ENCODE results near the gene LRP11.
"Not testable (repeated sequence)": the region's sequence is repeated elsewhere in the genome, so short reads cannot be mapped to it uniquely, and the experiment has no call there.

LRP11 gene

DNA sequence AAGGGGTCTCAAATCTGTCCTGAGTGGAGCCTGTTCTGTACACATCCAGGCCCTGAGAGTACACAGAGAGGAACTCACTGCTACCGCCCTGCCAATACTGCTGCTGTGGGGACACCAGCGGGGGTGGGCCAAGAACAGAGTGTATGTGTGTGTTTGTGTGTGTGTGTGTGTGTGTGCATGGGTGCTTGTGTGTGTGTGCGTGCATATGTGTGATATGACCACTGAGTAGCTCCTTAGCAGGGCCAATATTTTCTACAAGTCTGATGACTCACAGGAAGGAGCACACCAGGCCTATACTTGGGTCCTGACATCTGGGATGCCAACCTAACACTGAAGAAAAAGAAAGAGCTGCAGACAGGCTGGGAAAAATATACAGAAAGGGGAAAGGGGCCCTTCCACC lies 32.3 kb upstream of the LRP11 start:
- H3K79me2 ChIP-seq (ENCODE audit: insufficient read depth, low read length): no peaks in the 10 kb centered on the region
- H2AFZ ChIP-seq (ENCODE audit: low read length): no peak overlapping the region
- H3K4me3 ChIP-seq (ENCODE audit: low read depth, low read length, poor library complexity, severe bottlenecking): no peak overlapping the region
- no peak overlapping the region for H3K27ac ChIP-seq (ENCODE audit: low read depth, low read length, poor library complexity, severe bottlenecking)
- H3K27me3 ChIP-seq (ENCODE audit: insufficient read depth, low read length): no peaks in the 10 kb centered on the region; the same call in 1 of the 2 replicates
- no peaks in the 10 kb centered on the region for H3K9me2 ChIP-seq (ENCODE audit: low read depth, low read length)
- H3K9me3 ChIP-seq (ENCODE audit: low read length): no peaks in the 10 kb centered on the region
- no peaks in the 10 kb centered on the region for H3F3A ChIP-seq (ENCODE audit: insufficient read depth, low read length)
- no peak overlapping the region for H3K9ac ChIP-seq (ENCODE audit: low read length)
- H3K36me3 ChIP-seq (ENCODE audit: insufficient read depth, low read length): no peaks in the 10 kb centered on the region
- H3K4me1 ChIP-seq (ENCODE audit: insufficient read depth, low read length, severe bottlenecking): no peaks in the 10 kb centered on the region
- H4K20me1 ChIP-seq (ENCODE audit: insufficient read depth, low read length): no peaks in the 10 kb centered on the region
- TF ChIP-seq, protein P1, sequence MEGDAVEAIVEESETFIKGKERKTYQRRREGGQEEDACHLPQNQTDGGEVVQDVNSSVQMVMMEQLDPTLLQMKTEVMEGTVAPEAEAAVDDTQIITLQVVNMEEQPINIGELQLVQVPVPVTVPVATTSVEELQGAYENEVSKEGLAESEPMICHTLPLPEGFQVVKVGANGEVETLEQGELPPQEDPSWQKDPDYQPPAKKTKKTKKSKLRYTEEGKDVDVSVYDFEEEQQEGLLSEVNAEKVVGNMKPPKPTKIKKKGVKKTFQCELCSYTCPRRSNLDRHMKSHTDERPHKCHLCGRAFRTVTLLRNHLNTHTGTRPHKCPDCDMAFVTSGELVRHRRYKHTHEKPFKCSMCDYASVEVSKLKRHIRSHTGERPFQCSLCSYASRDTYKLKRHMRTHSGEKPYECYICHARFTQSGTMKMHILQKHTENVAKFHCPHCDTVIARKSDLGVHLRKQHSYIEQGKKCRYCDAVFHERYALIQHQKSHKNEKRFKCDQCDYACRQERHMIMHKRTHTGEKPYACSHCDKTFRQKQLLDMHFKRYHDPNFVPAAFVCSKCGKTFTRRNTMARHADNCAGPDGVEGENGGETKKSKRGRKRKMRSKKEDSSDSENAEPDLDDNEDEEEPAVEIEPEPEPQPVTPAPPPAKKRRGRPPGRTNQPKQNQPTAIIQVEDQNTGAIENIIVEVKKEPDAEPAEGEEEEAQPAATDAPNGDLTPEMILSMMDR (IDR thresholded peaks at IDR 0.05; ENCODE audit: low read length): no peak
- TF ChIP-seq EZH2 (IDR thresholded peaks at IDR 0.05; ENCODE audit: borderline replicate concordance, low read length): no peak
- no peak overlapping the region for H3K4me2 ChIP-seq (ENCODE audit: low read length)

DNA sequence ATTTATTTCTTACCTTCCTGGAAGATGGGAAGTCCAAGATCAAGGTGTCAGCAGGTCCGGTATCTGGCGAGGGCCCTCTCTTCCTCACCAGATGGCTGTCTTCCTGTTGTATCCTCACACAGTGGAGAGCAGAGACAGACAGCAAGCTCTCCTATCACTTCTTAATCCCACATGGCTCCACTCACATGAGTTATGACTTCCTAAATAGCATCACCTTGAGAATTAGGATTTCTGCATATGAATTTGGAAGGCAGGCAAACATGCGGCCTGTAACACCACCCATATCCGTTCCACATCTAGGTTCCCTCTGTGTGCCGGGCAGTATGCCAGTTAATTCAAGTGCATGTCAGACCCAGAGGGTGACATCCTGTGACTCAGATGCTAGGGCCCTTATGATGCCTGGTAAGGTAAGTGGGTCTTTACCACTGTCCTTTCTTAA lies 31.7 kb upstream of the LRP11 start:
- Histone ChIP-seq H3K9me3 (ENCODE audit: low read length) (no peaks in the 10 kb centered on the region), H3K4me1 (ENCODE audit: insufficient read depth, low read length, severe bottlenecking) (no peaks in the 10 kb centered on the region), H2AFZ (ENCODE audit: low read length) (no peak overlapping the region), H3K27ac (ENCODE audit: low read depth, low read length, poor library complexity, severe bottlenecking) (no peak overlapping the region), H3K4me2 (ENCODE audit: low read length) (no peak overlapping the region), H3F3A (ENCODE audit: insufficient read depth, low read length) (no peaks in the 10 kb centered on the region), H3K79me2 (ENCODE audit: insufficient read depth, low read length) (no peaks in the 10 kb centered on the region), H4K20me1 (ENCODE audit: insufficient read depth, low read length) (no peaks in the 10 kb centered on the region), H3K9ac (ENCODE audit: low read length) (no peak overlapping the region), H3K4me3 (ENCODE audit: low read depth, low read length, poor library complexity, severe bottlenecking) (no peak overlapping the region), H3K9me2 (ENCODE audit: low read depth, low read length) (no peaks in the 10 kb centered on the region), H3K36me3 (ENCODE audit: insufficient read depth, low read length) (no peaks in the 10 kb centered on the region), H3K27me3 (ENCODE audit: insufficient read depth, low read length) (no peaks in the 10 kb centered on the region; the same call in 1 of the 2 replicates)
- TF ChIP-seq, protein P1 (IDR thresholded peaks at IDR 0.05; ENCODE audit: low read length): no peak
- TF ChIP-seq EZH2 (IDR thresholded peaks at IDR 0.05; ENCODE audit: borderline replicate concordance, low read length): no peak

DNA sequence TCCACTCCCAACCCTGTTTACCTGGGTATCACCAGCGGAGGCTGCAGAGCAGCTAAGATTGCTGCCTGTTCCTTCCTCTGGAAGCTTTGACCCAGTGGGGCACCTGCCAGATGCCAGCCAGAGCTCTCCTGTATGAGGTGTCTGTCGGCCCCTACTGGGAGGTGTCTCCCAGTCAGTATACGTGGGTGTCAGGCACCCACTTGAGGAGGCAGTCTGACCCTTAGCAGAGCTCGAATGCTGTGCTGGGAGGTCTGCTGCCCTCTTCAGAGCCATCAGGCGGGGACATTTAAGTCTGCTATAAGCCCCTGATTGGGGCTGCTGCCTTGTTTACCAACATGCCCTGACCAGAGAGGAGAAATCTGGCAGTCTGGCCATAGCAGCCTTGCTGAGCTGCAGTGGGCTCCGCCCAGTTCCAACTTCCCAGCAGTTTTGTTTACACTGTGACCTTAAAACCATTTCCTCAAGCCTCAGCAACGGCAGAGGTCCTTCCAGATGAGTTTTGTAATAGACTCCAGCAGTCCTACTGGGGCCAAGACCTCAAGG lies 31.0 kb upstream of the LRP11 start:
- no peaks in the 10 kb centered on the region for H3K36me3 ChIP-seq (ENCODE audit: insufficient read depth, low read length)
- no peak overlapping the region for H3K9ac ChIP-seq (ENCODE audit: low read length)
- H3F3A ChIP-seq (ENCODE audit: insufficient read depth, low read length): no peaks in the 10 kb centered on the region
- no peaks in the 10 kb centered on the region for H3K4me1 ChIP-seq (ENCODE audit: insufficient read depth, low read length, severe bottlenecking)
- H3K27me3 ChIP-seq (ENCODE audit: insufficient read depth, low read length): no peaks in the 10 kb centered on the region
- H2AFZ ChIP-seq (ENCODE audit: low read length): no peak overlapping the region
- TF ChIP-seq, protein P1 (IDR thresholded peaks at IDR 0.05; ENCODE audit: low read length): no peak
- no peak for TF ChIP-seq EZH2 (IDR thresholded peaks at IDR 0.05; ENCODE audit: borderline replicate concordance, low read length)
- no peaks in the 10 kb centered on the region for H4K20me1 ChIP-seq (ENCODE audit: insufficient read depth, low read length)
- H3K4me3 ChIP-seq (ENCODE audit: low read depth, low read length, poor library complexity, severe bottlenecking): no peak overlapping the region
- H3K9me3 ChIP-seq (ENCODE audit: low read length): no peaks in the 10 kb centered on the region
- no peaks in the 10 kb centered on the region for H3K79me2 ChIP-seq (ENCODE audit: insufficient read depth, low read length)
- H3K27ac ChIP-seq (ENCODE audit: low read depth, low read length, poor library complexity, severe bottlenecking): no peak overlapping the region
- H3K9me2 ChIP-seq (ENCODE audit: low read depth, low read length): no peaks in the 10 kb centered on the region
- H3K4me2 ChIP-seq (ENCODE audit: low read length): no peak overlapping the region

DNA sequence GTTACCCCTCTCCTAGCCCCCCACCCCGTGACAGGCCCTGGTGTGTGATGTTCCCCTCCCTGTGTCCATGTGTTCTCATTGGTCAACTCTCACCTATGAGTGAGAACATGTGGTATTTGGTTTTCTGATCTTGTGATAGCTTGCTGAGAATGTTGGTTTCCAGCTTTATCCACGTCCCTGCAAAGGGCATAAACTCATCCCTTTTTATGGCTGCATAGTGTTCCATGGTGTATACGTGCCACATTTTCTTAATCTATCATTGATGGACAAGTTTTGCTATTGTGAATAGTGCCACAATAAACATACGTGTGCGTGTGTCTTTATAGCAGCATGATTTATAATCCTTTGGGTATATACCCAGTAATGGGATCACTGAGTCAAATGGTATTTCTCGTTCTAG lies 27.7 kb upstream of the LRP11 start:
- not testable (repeated sequence) for H3K27ac ChIP-seq (ENCODE audit: low read depth, low read length, poor library complexity, severe bottlenecking); H3K27me3 ChIP-seq (ENCODE audit: insufficient read depth, low read length)

More for the DNA sequence above, 27.7 kb upstream of the LRP11 start:
- H3K4me2 ChIP-seq (ENCODE audit: low read length); H4K20me1 ChIP-seq (ENCODE audit: insufficient read depth, low read length); H3K4me1 ChIP-seq (ENCODE audit: insufficient read depth, low read length, severe bottlenecking); H3K9me3 ChIP-seq (ENCODE audit: low read length); H3F3A ChIP-seq (ENCODE audit: insufficient read depth, low read length); H3K9ac ChIP-seq (ENCODE audit: low read length); H3K79me2 ChIP-seq (ENCODE audit: insufficient read depth, low read length); H3K9me2 ChIP-seq (ENCODE audit: low read depth, low read length); H3K4me3 ChIP-seq (ENCODE audit: low read depth, low read length, poor library complexity, severe bottlenecking); H2AFZ ChIP-seq (ENCODE audit: low read length); H3K36me3 ChIP-seq (ENCODE audit: insufficient read depth, low read length): not testable (repeated sequence)

Measured in OCI-LY1 (cell line).